Mucosa of rectum (tissue), 2 donors: Measurements from ENCODE around the gene NRDE2.

Experiments used
- H3K27ac ChIP-seq, 2 donors: one replicate each; pipeline ENCODE4 v1.7.0; 2013; ENCODE audit warnings: inconsistent platforms in 2 of 2, low read depth in 2 of 2, low read length in 2 of 2
- H3K27me3 ChIP-seq, 2 donors: one replicate each; pipeline ENCODE4 v1.7.0; 2013; ENCODE audit warnings: low read length in 2 of 2; ENCODE audit not compliant: control insufficient read depth in 2 of 2, insufficient read depth in 2 of 2
- H3K36me3 ChIP-seq, 2 donors: one replicate each; pipeline ENCODE4 v1.7.0; 2013; ENCODE audit warnings: low read length in 2 of 2; ENCODE audit not compliant: control insufficient read depth in 2 of 2, insufficient read depth in 2 of 2
- H3K4me1 ChIP-seq, 2 donors: one replicate each; pipeline ENCODE4 v1.7.0; 2013; ENCODE audit warnings: low read length in 2 of 2, mild to moderate bottlenecking in 1 of 2; ENCODE audit not compliant: control insufficient read depth in 2 of 2, insufficient read depth in 2 of 2
- H3K4me3 ChIP-seq, 2 donors: one replicate each; pipeline ENCODE4 v1.7.0; 2013; ENCODE audit warnings: low read length in 2 of 2
- H3K9ac ChIP-seq, 2 donors: one replicate each; pipeline ENCODE4 v1.7.0; 2013; ENCODE audit warnings: low read length in 2 of 2, low read depth in 1 of 2, mild to moderate bottlenecking in 1 of 2
- H3K9me3 ChIP-seq, 2 donors: one replicate each; pipeline ENCODE4 v1.7.0; 2013; ENCODE audit warnings: low read length in 2 of 2; ENCODE audit not compliant: control insufficient read depth in 2 of 2
- donor health status: healthy.
- donor health status: Normal muscosa, but diverticular disease.

Gene NRDE2

DNA sequence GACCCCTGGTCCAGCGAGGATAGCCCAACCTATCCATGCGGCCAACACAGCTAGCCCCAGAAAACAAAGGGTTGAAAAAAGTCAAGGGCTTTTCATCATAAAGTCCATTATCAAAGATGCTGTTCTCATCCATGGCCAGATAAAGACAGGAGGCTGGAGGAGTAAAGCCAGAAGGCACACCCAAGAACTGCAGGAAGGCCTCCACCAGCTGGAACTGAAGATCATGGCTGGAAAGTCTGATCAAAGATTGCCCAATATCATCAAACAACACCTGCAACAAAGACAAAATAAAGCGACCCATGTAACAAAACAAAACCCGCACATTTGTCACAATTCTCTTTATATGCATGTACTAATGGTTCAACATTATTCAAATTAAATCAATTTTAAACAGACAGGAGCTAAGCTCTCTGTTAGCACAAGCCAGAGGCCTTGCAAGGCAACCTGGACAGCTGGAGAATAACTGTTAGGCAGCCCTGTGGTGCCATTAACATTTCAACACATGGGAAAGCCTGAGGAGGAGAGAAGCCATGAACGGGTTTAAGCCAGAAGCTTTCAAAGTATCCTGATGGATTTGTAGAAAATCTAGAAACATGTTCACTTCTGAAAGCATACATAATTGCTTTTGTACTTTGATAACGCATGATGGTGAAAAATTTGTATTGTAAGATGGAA is 41.3 kb downstream of the NRDE2 start:
- H3K4me3 ChIP-seq, result no peak overlapping the region
- H3K36me3 ChIP-seq, result peaks cover 52 to 53% of the 10 kb centered on the region in 2 donors
- H3K9me3 ChIP-seq, result no peaks in the 10 kb centered on the region
- H3K27ac ChIP-seq, result no peak overlapping the region
- no peaks in the 10 kb centered on the region for H3K27me3 ChIP-seq
- no peaks in the 10 kb centered on the region for H3K4me1 ChIP-seq
- H3K9ac ChIP-seq, result no peak overlapping the region

DNA sequence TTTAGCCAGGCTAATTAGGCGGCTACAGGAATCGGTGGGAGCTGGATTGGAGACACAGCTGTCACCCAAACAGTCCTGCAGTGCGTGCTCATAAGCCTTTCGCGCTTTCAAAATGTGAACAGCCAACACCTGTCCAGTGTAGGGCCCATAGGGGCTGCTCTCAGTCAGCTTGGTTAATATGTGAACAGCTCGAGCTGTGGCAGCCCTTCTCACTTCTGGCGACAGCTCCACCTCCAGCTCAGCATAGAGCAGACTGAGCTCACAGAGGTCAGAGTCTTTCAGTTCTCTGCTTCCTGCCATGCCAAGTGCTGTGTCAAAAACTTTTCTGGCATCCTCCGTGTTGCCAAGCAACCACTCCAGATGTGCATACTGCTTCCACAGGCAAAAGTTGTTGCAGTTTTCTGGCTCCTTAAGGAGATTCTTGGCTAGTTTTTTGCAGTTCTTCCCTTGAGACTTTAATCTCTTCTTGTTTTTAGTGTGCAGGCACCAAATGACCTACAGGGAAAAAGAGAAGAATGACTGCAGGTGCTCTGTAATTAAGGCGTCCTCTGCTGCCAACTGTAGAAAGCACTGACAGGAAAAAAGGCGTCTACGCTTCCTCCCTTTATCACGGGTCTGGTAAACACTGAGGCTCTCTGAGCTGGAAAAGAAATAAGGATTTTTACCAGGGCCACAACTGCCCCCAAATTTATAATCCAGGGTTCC is 42.9 kb downstream of the NRDE2 start:
- H3K9me3 ChIP-seq, result no peaks in the 10 kb centered on the region
- H3K36me3 ChIP-seq, result peaks cover 44 to 45% of the 10 kb centered on the region in 2 donors
- H3K27me3 ChIP-seq, result no peaks in the 10 kb centered on the region
- no peak overlapping the region for H3K9ac ChIP-seq
- H3K4me3 ChIP-seq, result no peak overlapping the region
- no peaks in the 10 kb centered on the region for H3K4me1 ChIP-seq
- H3K27ac ChIP-seq, result no peak overlapping the region

DNA sequence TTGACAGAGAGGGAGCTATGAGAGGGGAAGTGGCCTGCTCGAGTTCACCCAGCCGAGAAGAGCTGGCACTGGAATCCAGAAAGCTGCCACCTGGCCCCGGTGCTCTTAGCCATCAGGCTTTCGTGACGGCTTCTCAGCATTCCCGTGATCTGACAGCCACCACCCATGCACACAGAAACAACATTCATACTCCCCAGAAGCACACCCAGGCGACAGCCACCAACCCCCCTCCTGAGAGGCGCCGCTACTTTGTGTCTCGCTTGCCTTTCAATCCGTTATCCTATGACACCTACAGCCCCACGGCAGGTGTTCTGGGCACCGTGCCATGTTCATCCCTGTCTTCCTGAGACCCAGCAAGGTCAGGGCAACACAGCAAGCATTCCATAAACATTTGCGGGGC is 44.0 kb downstream of the NRDE2 start:
- Histone ChIP-seq H3K9ac (no peak overlapping the region), H3K27ac (no peak overlapping the region), H3K27me3 (no peaks in the 10 kb centered on the region)

DNA sequence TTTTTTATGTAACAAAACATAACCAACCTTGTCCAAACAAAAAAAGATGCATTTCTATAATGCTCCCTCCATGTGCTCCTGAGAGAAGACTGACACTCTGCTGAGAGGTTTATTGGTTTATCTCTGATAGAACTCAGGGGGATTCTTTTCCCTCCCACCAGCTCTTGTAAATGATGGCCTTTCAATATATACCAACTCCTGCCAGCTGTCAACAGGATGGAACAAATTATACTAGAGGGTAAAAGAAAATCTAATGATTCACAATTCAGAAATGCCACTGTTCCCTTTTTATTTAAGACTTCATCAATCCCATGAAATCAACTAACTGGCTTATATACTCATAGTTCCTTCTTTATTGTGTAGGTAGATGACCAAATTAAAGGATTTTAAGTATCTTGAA is 50.0 kb downstream of the NRDE2 start:
- Histone ChIP-seq H3K4me1 (no peaks in the 10 kb centered on the region), H3K27me3 (no peaks in the 10 kb centered on the region), H3K9me3 (no peaks in the 10 kb centered on the region), H3K4me3 (no peak overlapping the region), H3K9ac (no peak overlapping the region), H3K36me3 (peaks cover 29 to 42% of the 10 kb centered on the region in 2 donors), H3K27ac (no peak overlapping the region)

More for the DNA sequence above, 44.0 kb downstream of the NRDE2 start:
- Histone ChIP-seq H3K36me3 (peaks cover 43 to 44% of the 10 kb centered on the region in 2 donors), H3K9me3 (no peaks in the 10 kb centered on the region), H3K4me3 (no peak overlapping the region), H3K4me1 (no peaks in the 10 kb centered on the region)

DNA sequence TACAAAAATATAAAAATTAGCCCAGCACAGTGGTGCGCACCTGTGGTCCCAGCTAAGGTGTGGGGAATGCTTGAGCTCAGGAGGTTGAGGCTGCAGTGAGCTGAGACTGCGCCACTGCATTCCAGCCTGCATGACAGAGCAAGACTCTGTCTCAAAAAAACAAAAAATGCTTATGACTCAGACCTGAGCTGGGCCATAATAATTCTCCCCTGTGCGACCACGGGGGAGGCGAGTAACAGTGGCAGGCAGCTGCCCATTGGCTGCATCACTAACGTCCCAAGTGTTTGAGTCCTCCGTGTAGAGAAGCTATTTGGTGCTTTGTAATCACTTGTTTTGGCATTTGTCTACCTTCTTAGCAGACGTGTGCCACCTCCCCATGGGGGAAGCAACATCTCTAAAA is 50.5 kb downstream of the NRDE2 start:
- Histone ChIP-seq H3K4me3 (no peak overlapping the region), H3K27ac (no peak overlapping the region), H3K9me3 (no peaks in the 10 kb centered on the region), H3K27me3 (no peaks in the 10 kb centered on the region), H3K36me3 (peaks cover 25 to 43% of the 10 kb centered on the region in 2 donors), H3K9ac (no peak overlapping the region), H3K4me1 (no peaks in the 10 kb centered on the region)

DNA sequence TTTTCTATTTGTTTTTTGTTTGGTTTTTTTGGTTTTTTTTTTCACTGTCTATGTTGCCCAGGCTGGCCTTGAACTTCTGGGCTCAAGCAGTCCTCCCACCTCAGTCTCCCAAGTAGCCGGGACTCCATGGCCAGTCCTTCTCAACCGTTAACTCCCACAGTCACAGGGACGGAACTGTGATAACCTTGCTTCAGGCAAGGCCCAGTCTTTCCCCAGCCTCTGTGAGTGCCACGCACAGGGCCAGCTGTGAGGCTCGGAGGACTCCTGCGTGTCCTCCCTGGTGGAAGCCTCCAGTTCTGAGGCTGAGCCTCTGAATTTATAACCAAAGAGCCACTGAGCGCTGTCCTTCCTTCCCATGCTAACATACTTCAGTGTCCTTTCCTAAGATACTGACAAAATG is 51.6 kb downstream of the NRDE2 start:
- Histone ChIP-seq H3K36me3 (peaks cover 21 to 40% of the 10 kb centered on the region in 2 donors), H3K4me3 (no peak overlapping the region), H3K9me3 (no peaks in the 10 kb centered on the region), H3K9ac (no peak overlapping the region), H3K27me3 (no peaks in the 10 kb centered on the region), H3K27ac (no peak overlapping the region), H3K4me1 (peaks cover 0 to 3% of the 10 kb centered on the region in 2 donors)

DNA sequence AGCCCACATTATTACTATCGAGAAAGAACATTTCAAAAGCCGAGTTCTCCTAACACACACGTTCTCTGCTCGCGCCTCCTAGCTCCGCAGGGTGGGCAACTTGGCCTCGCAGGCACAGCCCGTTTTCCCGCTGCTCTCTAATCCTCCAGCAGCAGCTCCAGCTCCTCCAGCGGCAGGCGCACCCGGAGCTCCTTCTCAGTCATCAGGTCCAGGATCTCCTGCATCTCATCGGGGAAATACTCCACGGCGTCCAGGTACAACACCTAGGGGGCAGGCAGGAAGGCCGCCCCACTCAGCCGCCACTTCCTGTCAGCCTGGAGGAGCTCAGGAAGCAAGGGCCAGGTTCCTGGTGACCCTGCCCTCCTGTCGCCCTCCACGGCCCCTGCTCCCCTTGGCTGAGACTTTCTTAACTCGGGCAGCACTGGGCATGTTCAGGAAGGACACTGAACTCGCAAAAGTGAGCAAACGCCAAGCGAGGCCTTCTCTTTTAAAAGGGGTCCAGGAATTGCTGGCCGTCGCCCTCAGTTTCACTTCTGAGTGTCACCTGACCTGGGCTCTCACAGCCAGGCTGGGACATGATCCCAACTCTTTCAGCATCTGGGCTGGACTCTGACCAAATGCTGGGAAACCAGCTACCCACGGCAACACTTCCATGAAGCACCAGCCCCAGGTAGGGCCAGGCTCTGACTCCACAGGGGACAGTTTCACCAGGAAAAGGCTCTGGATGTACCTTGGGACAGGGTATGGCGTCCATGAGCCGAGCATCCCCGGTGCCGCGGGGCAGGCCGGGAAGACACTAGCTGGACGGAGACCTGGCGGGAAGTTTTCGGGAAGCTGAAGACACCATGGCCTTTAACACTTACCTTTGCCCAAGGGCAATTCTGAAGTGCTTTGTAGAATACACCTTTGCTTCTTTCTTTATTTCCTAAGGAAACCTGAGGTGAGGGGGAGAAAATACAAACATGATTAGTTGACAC is 53.3 kb downstream of the NRDE2 start:
- Histone ChIP-seq H3K4me3 (no peak overlapping the region), H3K4me1 (peaks cover 0 to 3% of the 10 kb centered on the region in 2 donors), H3K9me3 (no peaks in the 10 kb centered on the region), H3K36me3 (peaks cover 22 to 46% of the 10 kb centered on the region in 2 donors), H3K9ac (no peak overlapping the region), H3K27ac (no peak overlapping the region), H3K27me3 (no peaks in the 10 kb centered on the region)

DNA sequence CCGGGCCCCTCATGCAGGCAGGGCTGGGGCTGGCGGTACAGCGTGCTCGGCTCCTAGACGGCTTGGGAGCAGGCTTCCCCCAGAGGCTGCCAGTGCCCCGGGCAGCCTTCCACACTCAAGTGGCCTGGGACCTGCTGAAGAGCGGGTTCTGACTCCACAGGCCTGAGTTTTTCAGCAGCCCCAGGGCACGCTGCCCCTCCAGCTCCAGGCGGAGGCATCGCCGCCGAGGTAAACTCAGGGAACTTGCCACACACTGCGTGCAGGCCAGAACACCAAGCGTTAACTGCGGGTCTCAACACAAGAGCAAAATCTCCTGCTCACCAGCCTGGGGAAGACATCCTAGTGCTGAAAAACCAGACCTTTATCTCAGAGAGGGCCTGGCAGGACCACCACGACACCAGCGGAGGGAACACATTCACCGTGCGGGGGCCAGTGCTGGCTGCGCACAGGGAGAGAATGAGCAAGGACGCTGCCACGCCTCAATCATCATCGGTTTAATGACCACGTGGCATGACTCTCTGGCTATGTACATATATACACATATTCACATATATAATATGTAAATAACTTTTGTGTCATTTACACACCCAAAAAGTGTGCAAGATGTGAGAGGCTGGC is 54.1 kb downstream of the NRDE2 start:
- Histone ChIP-seq H3K27ac (no peak overlapping the region), H3K36me3 (peaks cover 26 to 50% of the 10 kb centered on the region in 2 donors), H3K27me3 (no peaks in the 10 kb centered on the region), H3K9me3 (no peaks in the 10 kb centered on the region), H3K4me3 (no peak overlapping the region), H3K4me1 (peaks cover 0 to 3% of the 10 kb centered on the region in 2 donors), H3K9ac (no peak overlapping the region)

DNA sequence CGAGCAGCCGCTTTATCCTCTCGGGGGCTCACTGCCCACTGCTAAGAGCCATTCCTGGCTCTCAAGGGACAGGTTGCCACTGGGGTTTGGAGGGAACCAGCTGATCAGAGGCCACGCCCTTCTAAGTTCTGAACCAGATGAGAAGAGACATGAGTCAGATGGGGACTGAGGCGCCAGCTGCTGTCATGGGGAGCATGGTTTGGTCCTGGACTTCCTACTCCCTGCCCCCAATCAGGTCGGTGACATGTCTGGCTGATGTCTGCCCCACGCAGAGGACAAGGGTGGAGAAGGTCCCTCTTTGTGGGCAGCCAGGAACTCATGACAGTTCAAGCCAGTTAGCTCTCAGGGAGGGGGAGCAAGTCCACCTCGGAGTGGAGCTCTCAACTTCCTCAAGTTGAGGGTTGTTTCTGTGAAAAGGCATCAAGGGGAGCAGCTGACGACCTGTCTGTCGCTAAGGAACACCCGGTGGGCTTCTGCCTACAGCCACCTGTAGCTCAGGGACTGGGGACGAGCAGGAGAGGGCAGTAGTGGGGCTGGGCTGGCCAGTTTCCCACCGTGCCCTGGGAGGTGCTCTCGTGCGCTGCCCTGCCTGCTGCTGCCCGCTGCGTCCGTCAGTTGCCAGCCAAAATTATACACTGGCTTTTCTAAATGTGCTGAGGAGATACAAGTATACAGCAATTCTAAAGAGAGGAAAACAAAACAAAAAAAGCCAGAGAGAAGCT is 54.9 kb downstream of the NRDE2 start:
- Histone ChIP-seq H3K9ac (no peak overlapping the region), H3K4me3 (no peak overlapping the region), H3K9me3 (no peaks in the 10 kb centered on the region), H3K36me3 (peaks cover 30 to 53% of the 10 kb centered on the region in 2 donors), H3K4me1 (peaks cover 0 to 3% of the 10 kb centered on the region in 2 donors), H3K27ac (no peak overlapping the region), H3K27me3 (no peaks in the 10 kb centered on the region)
